GM12878 (cell line): ENCODE data around the gene DSC3. TPM values are rescaled to one million over a fixed set of nuclear protein-coding genes. Genes with fewer than 3 reads are reported as not detected.

Experiments
- ATAC-seq: fragments of 200-7000 bp; cut with Tn5 transposase; 3 replicates; pipeline ENCODE4 v1.9.1; 2020; ENCODE audit warnings: mild to moderate bottlenecking, moderate library complexity
- BruUV-seq: library from RNA; stranded (reverse); fragments of 400-500 nt; replicated peaks from 2 replicates; lab custom pipeline; 2021; lab: Mats Ljungman, UMichigan
- CTCF ChIA-PET: fragments of 300-600 bp; sonication (Branson Sonifier 250); formaldehyde crosslinking; extraction: SDS; loops from one replicate; lab custom pipeline; 2021; ENCODE audit warnings: inconsistent platforms; lab: Yijun Ruan, JAX
- POLR2A ChIA-PET: fragments of 350-600 bp; formaldehyde crosslinking; extraction: SDS; loops from one replicate; lab custom pipeline; 2021; ENCODE audit warnings: inconsistent platforms; lab: Charles Lee
- RAD21 ChIA-PET: fragments of 300-600 bp; sonication (Branson Sonifier 250); formaldehyde crosslinking; loops from one replicate; lab custom pipeline; 2023; ENCODE audit warnings: antibody characterized with exemption; ENCODE audit not compliant: unreplicated experiment; lab: Charles Lee
- SMC1A ChIA-PET: fragments of 300-600 bp; sonication (Branson Sonifier 250); formaldehyde crosslinking; loops from one replicate; lab custom pipeline; 2023; ENCODE audit not compliant: unreplicated experiment, uncharacterized antibody; lab: Charles Lee
- DNase-seq: peaks from one replicate; pipeline ENCODE4 v3.0.0-alpha.2; 2011; ENCODE audit warnings: low read depth, low spot score
- FAIRE-seq: peaks from 3 replicates; lab custom pipeline; 2011; peaks lifted over from hg19 to GRCh38; lab: Jason Lieb, UNC
- H2AFZ ChIP-seq: 2 replicates; pipeline ENCODE4 v1.6.0; 2011; ENCODE audit warnings: low read depth, low read length, control low read depth; ENCODE audit not compliant: control insufficient read depth
- H3K27ac ChIP-seq: 2 replicates; pipeline ENCODE4 v1.5.1; 2011; ENCODE audit warnings: control low read depth; ENCODE audit not compliant: control insufficient read depth, insufficient read depth
- H3K27me3 ChIP-seq, 2 experiments: replicated peaks in 1 of 2; 2 replicates each; pipeline versions ENCODE4 v1.6.0 to v1.6.1; 2011; ENCODE audit warnings: low read length in 1 of 2; ENCODE audit not compliant: control insufficient read depth in 2 of 2, insufficient read depth in 2 of 2
- H3K36me3 ChIP-seq, 2 experiments: 2 replicates each; pipeline ENCODE4 v1.5.1; 2011; ENCODE audit warnings: low read length in 1 of 2; ENCODE audit not compliant: control insufficient read depth in 2 of 2, insufficient read depth in 2 of 2
- H3K4me1 ChIP-seq: 2 replicates; pipeline ENCODE4 v1.6.1; 2011; ENCODE audit warnings: mild to moderate bottlenecking, low read length, moderate library complexity, mixed read lengths; ENCODE audit not compliant: control insufficient read depth, insufficient read depth
- H3K4me2 ChIP-seq: 2 replicates; pipeline ENCODE4 v1.6.0; 2011; ENCODE audit warnings: control low read depth; ENCODE audit not compliant: control insufficient read depth, insufficient read depth
- H3K4me3 ChIP-seq: fragments of 200-600 bp; sonication (generic); 2 replicates; pipeline ENCODE4 v1.5.1; 2016
- H3K79me2 ChIP-seq: 2 replicates; pipeline ENCODE4 v1.6.0; 2011; ENCODE audit warnings: low read length; ENCODE audit not compliant: control insufficient read depth, insufficient read depth
- H3K9ac ChIP-seq: 2 replicates; pipeline ENCODE4 v1.8.0; 2011; ENCODE audit warnings: low read length, control low read depth, mixed read lengths; ENCODE audit not compliant: control insufficient read depth, insufficient read depth
- H3K9me3 ChIP-seq: replicated peaks from 3 replicates; pipeline ENCODE4 v1.5.1; 2011; ENCODE audit warnings: mild to moderate bottlenecking, low read length; ENCODE audit not compliant: control insufficient read depth, insufficient read depth
- H4K20me1 ChIP-seq: 2 replicates; pipeline ENCODE4 v1.6.0; 2011; ENCODE audit not compliant: control insufficient read depth, insufficient read depth
- BRCA1 ChIP-seq: IDR thresholded peaks from 2 replicates; pipeline ENCODE4 v1.6.1; 2011; ENCODE audit warnings: low read depth, low read length, improper control_type of control experiment
- CREM ChIP-seq: IDR thresholded peaks from 2 replicates; pipeline ENCODE4 v1.6.1; 2014; ENCODE audit warnings: antibody characterized with exemption, low read depth
- FOS ChIP-seq: IDR thresholded peaks from 3 replicates; pipeline ENCODE4 v1.6.1; 2011; ENCODE audit warnings: borderline replicate concordance; ENCODE audit not compliant: insufficient read length; ENCODE audit errors: extremely low read depth
- HDGF ChIP-seq: fragments of 450-650 bp; IDR thresholded peaks from 2 replicates; pipeline ENCODE4 v1.6.1; 2016; ENCODE audit warnings: antibody characterized with exemption
- MEF2B ChIP-seq: fragments of 450-650 bp; IDR thresholded peaks from 2 replicates; pipeline ENCODE4 v1.6.1; 2018; ENCODE audit warnings: mild to moderate bottlenecking, moderate library complexity; ENCODE audit not compliant: partially characterized antibody, poor library complexity, severe bottlenecking
- MXI1 ChIP-seq: fragments of 150-350 bp; IDR thresholded peaks from 2 replicates; pipeline ENCODE4 v1.6.1; 2011; ENCODE audit warnings: low read depth, mild to moderate bottlenecking, inconsistent platforms, low read length, improper control_type of control experiment
- NFXL1 ChIP-seq: fragments of 450-650 bp; IDR thresholded peaks from 2 replicates; pipeline ENCODE4 v1.6.1; 2017; ENCODE audit warnings: antibody characterized with exemption, mild to moderate bottlenecking, borderline replicate concordance
- RCOR1 ChIP-seq: conservative IDR thresholded peaks from 2 replicates; pipeline ENCODE4 v1.6.1; 2012; ENCODE audit warnings: low read depth, low read length, improper control_type of control experiment
- RELA ChIP-seq: fragments of 450-650 bp; IDR thresholded peaks from 2 replicates; pipeline ENCODE4 v1.8.0; 2014; ENCODE audit warnings: borderline replicate concordance; ENCODE audit not compliant: partially characterized antibody
- SIX5 ChIP-seq: IDR thresholded peaks from 2 replicates; pipeline ENCODE4 v1.6.1; 2011; ENCODE audit warnings: mild to moderate bottlenecking, low read depth, low read length, moderate library complexity; ENCODE audit not compliant: severe bottlenecking
- SMC3 ChIP-seq: IDR thresholded peaks from 2 replicates; pipeline ENCODE4 v1.6.1; 2011; ENCODE audit warnings: low read length, improper control_type of control experiment, borderline replicate concordance
- SUPT20H ChIP-seq: IDR thresholded peaks from 2 replicates; pipeline ENCODE4 v1.6.1; 2011; ENCODE audit warnings: low read depth, mild to moderate bottlenecking, low read length, moderate library complexity, borderline replicate concordance; ENCODE audit not compliant: control insufficient read depth
- WGBS: methylation state at CpG from one replicate; pipeline ENCODE4 v1.1.6; 2016; ENCODE audit warnings: low lambda C conversion rate; ENCODE audit not compliant: insufficient replicate concordance, insufficient coverage; ENCODE audit errors: missing lambda C conversion rate; 5-methylcytosine and 5-hydroxymethylcytosine counted together
- in situ Hi-C: fragments of 300-500 bp; cut with MboI; formaldehyde crosslinking; loops from 9 replicates; pipeline ENCODE4 v1.14.3; 2018; ENCODE audit warnings: mixed read lengths
- intact Hi-C: fragments of 100-400 bp; cut with micrococcal nuclease; formaldehyde crosslinking; loops from one replicate; pipeline ENCODE4 v1.14.2; 2022; ENCODE audit not compliant: unreplicated experiment
- polyA plus RNA-seq, 11 experiments: library from polyadenylated mRNA; depleted of rRNA in 4 of 11; unstranded in 6 of 11; stranded (reverse) in 5 of 11; fragments of >200 nt; fragmentation: Nextera tagmentation in 4 of 11; fragmentation: Illumina TruSeq in 1 of 11; extraction: Ambion mirVana in 4 of 11; extraction: Trizol in 1 of 11; gene quantifications; 1 replicate in 1 of 11; 2 replicates in 10 of 11; pipeline versions ENCODE4 v1.2.1 to v1.2.3, GENCODE V29; 2011 to 2016; ENCODE audit warnings: inconsistent platforms in 2 of 11, missing spikeins in 2 of 11, low read depth in 1 of 11
- total RNA-seq, 4 experiments: library from RNA; depleted of rRNA in 3 of 4; stranded (reverse); fragments of >200 nt in 3 of 4; fragmentation: Illumina TruSeq in 1 of 4; extraction: Trizol in 1 of 4; gene quantifications; 2 replicates each; pipeline versions ENCODE4 v1.2.1 to v1.2.3, GENCODE V29; 2013 to 2021
- TF ChIP-seq, protein P1 (sequence below): fragments of 450-650 bp; formaldehyde crosslinking; IDR thresholded peaks from 2 replicates; pipeline ENCODE4 v1.4.0; 2022; ENCODE audit warnings: mild to moderate bottlenecking, moderate library complexity
- TF ChIP-seq, protein P2 (sequence below): IDR thresholded peaks from 2 replicates; pipeline ENCODE4 v1.6.1; 2011; ENCODE audit warnings: borderline replicate concordance, low read depth, mild to moderate bottlenecking, moderate library complexity, low read length; ENCODE audit not compliant: insufficient read depth, poor library complexity, severe bottlenecking

Gene DSC3
- total and polyA plus RNA-seq, 10 of the 15 experiments (the other 5 are each of a cell fraction or from before 2014, with no cell fraction given) = 0.01 to 2.9 (median 1.6) TPM

DNA sequence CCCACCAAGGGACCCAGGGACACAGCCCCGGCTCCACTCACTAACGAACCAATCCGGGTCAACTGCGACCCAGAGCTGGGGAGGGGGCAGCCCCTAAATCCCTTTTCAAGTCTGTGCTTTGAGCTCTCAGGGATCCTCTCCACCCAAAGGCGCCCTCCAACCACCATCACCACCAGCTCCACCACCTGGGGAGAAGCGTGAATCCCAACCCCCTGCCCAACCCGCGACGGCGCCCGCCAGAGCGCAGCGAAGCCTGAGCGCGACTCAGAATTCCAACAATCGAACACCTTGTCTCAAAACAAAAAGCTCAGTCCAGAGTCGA, 497 bp downstream of the DSC3 start:
- DNase-seq = no peak
- H3K79me2 ChIP-seq = no peaks in the 10 kb centered on the region
- no peaks in the 10 kb centered on the region for H3K4me1 ChIP-seq
- peaks cover 6% of the 10 kb centered on the region; the same call in 2 of the 3 replicates for H3K9me3 ChIP-seq
- POLR2A ChIA-PET = no interaction called here
- SMC1A ChIA-PET = no interaction called here
- H3K36me3 ChIP-seq = no peaks in the 10 kb centered on the region
- no TSS peak for BruUV-seq
- TF ChIP-seq FOS (no peak), SIX5 (no peak), RCOR1 (no peak), MXI1 (no peak), SMC3 (no peak), MEF2B (no peak), HDGF (no peak), RELA (no peak), CREM (no peak), NFXL1 (no peak), SUPT20H (no peak), BRCA1 (no peak)
- TF ChIP-seq, protein P1, sequence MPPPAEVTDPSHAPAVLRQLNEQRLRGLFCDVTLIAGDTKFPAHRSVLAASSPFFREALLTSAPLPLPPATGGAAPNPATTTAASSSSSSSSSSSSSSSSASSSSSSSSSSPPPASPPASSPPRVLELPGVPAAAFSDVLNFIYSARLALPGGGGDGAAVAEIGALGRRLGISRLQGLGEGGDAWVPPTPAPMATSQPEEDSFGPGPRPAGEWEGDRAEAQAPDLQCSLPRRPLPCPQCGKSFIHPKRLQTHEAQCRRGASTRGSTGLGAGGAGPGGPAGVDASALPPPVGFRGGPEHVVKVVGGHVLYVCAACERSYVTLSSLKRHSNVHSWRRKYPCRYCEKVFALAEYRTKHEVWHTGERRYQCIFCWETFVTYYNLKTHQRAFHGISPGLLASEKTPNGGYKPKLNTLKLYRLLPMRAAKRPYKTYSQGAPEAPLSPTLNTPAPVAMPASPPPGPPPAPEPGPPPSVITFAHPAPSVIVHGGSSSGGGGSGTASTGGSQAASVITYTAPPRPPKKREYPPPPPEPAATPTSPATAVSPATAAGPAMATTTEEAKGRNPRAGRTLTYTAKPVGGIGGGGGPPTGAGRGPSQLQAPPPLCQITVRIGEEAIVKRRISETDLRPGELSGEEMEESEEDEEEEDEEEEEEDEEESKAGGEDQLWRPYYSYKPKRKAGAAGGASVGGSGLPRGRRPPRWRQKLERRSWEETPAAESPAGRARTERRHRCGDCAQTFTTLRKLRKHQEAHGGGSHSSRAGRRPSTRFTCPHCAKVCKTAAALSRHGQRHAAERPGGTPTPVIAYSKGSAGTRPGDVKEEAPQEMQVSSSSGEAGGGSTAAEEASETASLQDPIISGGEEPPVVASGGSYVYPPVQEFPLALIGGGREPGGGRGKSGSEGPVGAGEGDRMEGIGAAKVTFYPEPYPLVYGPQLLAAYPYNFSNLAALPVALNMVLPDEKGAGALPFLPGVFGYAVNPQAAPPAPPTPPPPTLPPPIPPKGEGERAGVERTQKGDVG = no peak
- TF ChIP-seq, protein P2, sequence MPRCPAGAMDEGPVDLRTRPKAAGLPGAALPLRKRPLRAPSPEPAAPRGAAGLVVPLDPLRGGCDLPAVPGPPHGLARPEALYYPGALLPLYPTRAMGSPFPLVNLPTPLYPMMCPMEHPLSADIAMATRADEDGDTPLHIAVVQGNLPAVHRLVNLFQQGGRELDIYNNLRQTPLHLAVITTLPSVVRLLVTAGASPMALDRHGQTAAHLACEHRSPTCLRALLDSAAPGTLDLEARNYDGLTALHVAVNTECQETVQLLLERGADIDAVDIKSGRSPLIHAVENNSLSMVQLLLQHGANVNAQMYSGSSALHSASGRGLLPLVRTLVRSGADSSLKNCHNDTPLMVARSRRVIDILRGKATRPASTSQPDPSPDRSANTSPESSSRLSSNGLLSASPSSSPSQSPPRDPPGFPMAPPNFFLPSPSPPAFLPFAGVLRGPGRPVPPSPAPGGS = no peak
- TF ChIP-seq, all 136 proteins: peak for 0
- FAIRE-seq = no peak
- no peak overlapping the region for H3K9ac ChIP-seq
- H4K20me1 ChIP-seq = no peaks in the 10 kb centered on the region
- no peak overlapping the region for H3K4me2 ChIP-seq
- in situ Hi-C loops (no loop called here), intact Hi-C loops (no loop called here)
- 73% methylated on average over 11 of the region's 17 CpGs for WGBS
- H3K27ac ChIP-seq = no peak overlapping the region
- RAD21 ChIA-PET = no interaction called here
- H3K27me3 ChIP-seq = peaks cover 2 to 20% of the 10 kb centered on the region in 2 experiments
- no peak overlapping the region for H2AFZ ChIP-seq
- no peak for ATAC-seq
- CTCF ChIA-PET = no interaction called here
- no peak overlapping the region for H3K4me3 ChIP-seq
